ENCODE measurements around the gene ZNF732.

The ZNF732 gene

GRCh38 chr4:304969-305680, at the start of gene ZNF732:
Gene ZNF732 (minus strand): TSS chr4:305474. CDS start chr4:305310, 164 bp downstream.
- no peak for DNase-seq (ENCODE audit: low read depth)
- TF ChIP-seq, protein P1, sequence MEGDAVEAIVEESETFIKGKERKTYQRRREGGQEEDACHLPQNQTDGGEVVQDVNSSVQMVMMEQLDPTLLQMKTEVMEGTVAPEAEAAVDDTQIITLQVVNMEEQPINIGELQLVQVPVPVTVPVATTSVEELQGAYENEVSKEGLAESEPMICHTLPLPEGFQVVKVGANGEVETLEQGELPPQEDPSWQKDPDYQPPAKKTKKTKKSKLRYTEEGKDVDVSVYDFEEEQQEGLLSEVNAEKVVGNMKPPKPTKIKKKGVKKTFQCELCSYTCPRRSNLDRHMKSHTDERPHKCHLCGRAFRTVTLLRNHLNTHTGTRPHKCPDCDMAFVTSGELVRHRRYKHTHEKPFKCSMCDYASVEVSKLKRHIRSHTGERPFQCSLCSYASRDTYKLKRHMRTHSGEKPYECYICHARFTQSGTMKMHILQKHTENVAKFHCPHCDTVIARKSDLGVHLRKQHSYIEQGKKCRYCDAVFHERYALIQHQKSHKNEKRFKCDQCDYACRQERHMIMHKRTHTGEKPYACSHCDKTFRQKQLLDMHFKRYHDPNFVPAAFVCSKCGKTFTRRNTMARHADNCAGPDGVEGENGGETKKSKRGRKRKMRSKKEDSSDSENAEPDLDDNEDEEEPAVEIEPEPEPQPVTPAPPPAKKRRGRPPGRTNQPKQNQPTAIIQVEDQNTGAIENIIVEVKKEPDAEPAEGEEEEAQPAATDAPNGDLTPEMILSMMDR (IDR thresholded peaks at IDR 0.05; ENCODE audit: control insufficient read depth, insufficient read depth, low read depth, low read length, missing control alignments): no peak
- peak within 1 kb of the TSS; percentile 46 for H3K4me3 ChIP-seq (ENCODE audit: control insufficient read depth, low read depth, low read length)

DNA sequence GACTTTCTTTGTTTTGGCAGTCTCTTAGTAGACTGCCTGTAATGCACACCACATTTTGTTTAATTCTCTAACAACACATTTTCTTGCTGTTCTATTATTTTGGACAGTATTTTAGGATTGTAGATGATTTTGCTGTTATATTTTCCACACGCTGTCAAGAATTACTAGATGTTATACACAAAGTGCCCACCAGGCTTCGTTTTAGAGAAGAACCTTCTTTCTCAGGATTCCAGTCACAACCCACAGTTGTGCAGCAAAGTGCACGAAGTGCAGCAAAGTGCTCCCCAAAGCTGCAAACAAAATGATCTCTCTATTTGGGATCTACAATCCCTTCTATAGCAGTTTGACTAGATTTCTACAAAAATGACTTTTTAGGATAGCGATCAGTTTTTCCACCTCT, 34.7 kb upstream of the ZNF732 start:
- no peak overlapping the region for H3K4me3 ChIP-seq (ENCODE audit: control insufficient read depth, low read depth, low read length)
- DNase-seq (ENCODE audit: low read depth): no peak

GRCh38 chr4:338759-339097, 33.5 kb upstream of the ZNF732 start:
- DNase-seq (ENCODE audit: low read depth): no peak
- TF ChIP-seq, protein P1 (IDR thresholded peaks at IDR 0.05; ENCODE audit: control insufficient read depth, insufficient read depth, low read depth, low read length, missing control alignments): no peak
- peak overlapping the region; percentile 86 for H3K4me3 ChIP-seq (ENCODE audit: control insufficient read depth, low read depth, low read length)

More for the DNA sequence above, 34.7 kb upstream of the ZNF732 start:
- TF ChIP-seq, protein P1 (IDR thresholded peaks at IDR 0.05; ENCODE audit: control insufficient read depth, insufficient read depth, low read depth, low read length, missing control alignments): no peak

GRCh38 chr4:337932-338758, 32.9 kb upstream of the ZNF732 start:
- no peak for DNase-seq (ENCODE audit: low read depth)
- TF ChIP-seq, protein P1 (IDR thresholded peaks at IDR 0.05; ENCODE audit: control insufficient read depth, insufficient read depth, low read depth, low read length, missing control alignments): no peak
- peak overlapping the region; percentile 86 for H3K4me3 ChIP-seq (ENCODE audit: control insufficient read depth, low read depth, low read length)

DNA sequence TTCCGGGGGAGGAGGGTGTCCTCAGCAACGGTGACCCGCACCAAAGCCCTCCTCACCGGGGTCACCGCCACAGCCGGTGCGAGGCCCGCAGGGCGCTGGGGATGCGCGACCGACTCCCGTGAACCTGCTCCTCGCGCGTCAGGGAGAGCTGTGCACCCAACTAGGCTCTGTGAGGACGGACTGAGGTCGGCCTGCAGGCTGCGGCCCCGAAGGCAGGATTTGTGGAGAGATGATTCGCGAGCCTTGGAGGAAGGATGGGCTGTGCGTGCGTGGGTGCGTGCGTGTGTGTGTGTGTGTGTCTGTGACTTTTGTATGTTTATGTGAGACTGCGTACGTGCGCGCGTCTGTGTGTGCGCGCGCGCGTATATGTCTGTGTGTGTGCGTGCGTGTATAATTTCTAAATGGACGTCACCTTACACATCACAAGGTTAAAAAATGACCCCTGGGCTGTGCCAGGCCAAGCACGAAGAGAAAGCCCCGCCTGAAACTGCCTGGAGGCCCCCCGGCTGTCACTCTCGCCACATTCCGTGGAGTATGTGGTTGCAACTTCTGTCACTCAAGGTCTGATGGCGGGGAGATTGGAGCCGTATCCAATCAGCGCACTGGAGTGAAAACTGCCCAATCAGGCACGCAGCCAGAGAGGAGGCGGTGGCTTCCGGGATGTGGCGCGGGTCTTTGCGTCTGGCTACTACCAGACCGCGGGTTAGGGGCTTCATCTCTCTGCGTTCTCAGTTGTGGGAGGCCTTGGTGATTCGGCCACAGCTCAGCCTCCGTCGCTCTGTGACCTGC, 32.1 kb upstream of the ZNF732 start, which contains the start of gene ZNF141:
Gene ZNF141 (plus strand): TSS at position 672 of the 789 bp plus-strand sequence. CDS start 170 bp downstream, outside the sequence.
- H3K4me3 ChIP-seq (ENCODE audit: control insufficient read depth, low read depth, low read length): peak within 1 kb of the TSS; percentile 86
- peak; percentile 95 for DNase-seq (ENCODE audit: low read depth)
- TF ChIP-seq, protein P1 (IDR thresholded peaks at IDR 0.05; ENCODE audit: control insufficient read depth, insufficient read depth, low read depth, low read length, missing control alignments): no peak

- H3K4me3 ChIP-seq (ENCODE audit: control insufficient read depth, low read depth, low read length): peak overlapping the region; percentile 86
- no peak for DNase-seq (ENCODE audit: low read depth)
- TF ChIP-seq, protein P1 (IDR thresholded peaks at IDR 0.05; ENCODE audit: control insufficient read depth, insufficient read depth, low read depth, low read length, missing control alignments): no peak
Observed at GRCh38 chr4:336893-337142, 31.5 kb upstream of the ZNF732 start.

Measured in AG09309 (cell line).